Endothelial cell of umbilical vein (primary cell): ENCODE data around the gene HSD17B8. TPM values are rescaled to one million over a fixed set of nuclear protein-coding genes. Genes with fewer than 3 reads are reported as not detected.
A peak's percentile ranks its signal among the peaks of the same experiment; 100 is the strongest.

Experiments
- BruUV-seq: library from RNA; stranded (reverse); fragments of 400-500 nt; replicated peaks from 2 replicates; lab custom pipeline; 2021; lab: Mats Ljungman, UMichigan
- CTCF ChIA-PET: fragments of 300-600, 350-600 bp; sonication (Branson Sonifier 250); formaldehyde crosslinking; loops from one replicate; lab custom pipeline; 2021; ENCODE audit warnings: antibody characterized with exemption, inconsistent platforms; lab: Charles Lee
- POLR2A ChIA-PET: fragments of 300-600, 350-600 bp; sonication (Branson Sonifier 250); formaldehyde crosslinking; loops from one replicate; lab custom pipeline; 2021; ENCODE audit warnings: antibody characterized with exemption, inconsistent platforms; lab: Charles Lee
- DNase-seq: peaks from one replicate; pipeline ENCODE4 v3.0.0-alpha.2; 2011; ENCODE audit warnings: low read depth, low spot score
- FAIRE-seq: peaks from 2 replicates; lab custom pipeline; 2011; peaks lifted over from hg19 to GRCh38; lab: Jason Lieb, UNC
- H2AFZ ChIP-seq: 2 replicates; pipeline ENCODE4 v1.6.0; 2012; ENCODE audit warnings: low read depth, low read length, control low read depth, inconsistent platforms
- H3K27ac ChIP-seq: 2 replicates; pipeline ENCODE4 v1.5.1; 2011; ENCODE audit warnings: low read depth, mild to moderate bottlenecking, control low read depth, low read length, moderate library complexity; ENCODE audit not compliant: insufficient read depth
- H3K27me3 ChIP-seq, 2 experiments: 2 replicates each; pipeline versions ENCODE4 v1.6.0 to v1.6.1; 2011; ENCODE audit warnings: low read length in 2 of 2, mixed read lengths in 1 of 2; ENCODE audit not compliant: control insufficient read depth in 2 of 2, insufficient read depth in 2 of 2
- H3K36me3 ChIP-seq, 2 experiments: 2 replicates in 1 of 2; 3 replicates in 1 of 2; pipeline ENCODE4 v1.5.1; 2011; ENCODE audit warnings: low read length in 2 of 2, mild to moderate bottlenecking in 1 of 2, moderate library complexity in 1 of 2; ENCODE audit not compliant: control insufficient read depth in 2 of 2, insufficient read depth in 2 of 2; ENCODE audit errors: extremely low read depth in 1 of 2
- H3K4me1 ChIP-seq: 3 replicates; pipeline ENCODE4 v1.5.1; 2011; ENCODE audit warnings: mild to moderate bottlenecking, low read length; ENCODE audit not compliant: control insufficient read depth, insufficient read depth; ENCODE audit errors: extremely low read depth
- H3K4me2 ChIP-seq: 2 replicates; pipeline ENCODE4 v1.6.1; 2011; ENCODE audit warnings: low read length, control low read depth, mixed read lengths; ENCODE audit not compliant: insufficient read depth
- H3K4me3 ChIP-seq, 3 experiments: fragments of 200-600 bp in 1 of 3; sonication (generic), shearing (Covaris generic) in 1 of 3; replicated peaks in 1 of 3; 2 replicates each; pipeline ENCODE4 v1.5.1; 2011 to 2016; ENCODE audit warnings: control low read depth in 3 of 3, low read length in 3 of 3, mild to moderate bottlenecking in 2 of 3, inconsistent platforms in 1 of 3, low read depth in 1 of 3, moderate library complexity in 1 of 3; ENCODE audit not compliant: insufficient read depth in 1 of 3
- H3K79me2 ChIP-seq: 2 replicates; pipeline ENCODE4 v1.6.0; 2012; ENCODE audit warnings: low read length, inconsistent platforms; ENCODE audit not compliant: control insufficient read depth, insufficient read depth
- H3K9ac ChIP-seq: replicated peaks from 2 replicates; pipeline ENCODE3; 2011; ENCODE audit warnings: low read length, control low read depth; ENCODE audit not compliant: insufficient read depth; ENCODE audit errors: extremely low read depth
- H3K9me1 ChIP-seq: replicated peaks from 3 replicates; pipeline ENCODE4 v1.6.0; 2011; ENCODE audit warnings: mild to moderate bottlenecking, low read length; ENCODE audit not compliant: control insufficient read depth, insufficient read depth; ENCODE audit errors: extremely low read depth
- H3K9me3 ChIP-seq: replicated peaks from 2 replicates; pipeline ENCODE4 v1.5.1; 2012; ENCODE audit warnings: low read length, inconsistent platforms; ENCODE audit not compliant: control insufficient read depth, insufficient read depth
- H4K20me1 ChIP-seq: replicated peaks from 2 replicates; pipeline ENCODE3; 2011; ENCODE audit warnings: mild to moderate bottlenecking, low read length; ENCODE audit not compliant: control insufficient read depth, insufficient read depth; ENCODE audit errors: extremely low read depth
- CTCF ChIP-seq, 2 donors: IDR thresholded peaks; 1 replicate in 1 of 2; 2 replicates in 1 of 2; pipeline ENCODE4 v1.5.1; 2011; ENCODE audit warnings: low read length in 2 of 2, mild to moderate bottlenecking in 2 of 2, moderate library complexity in 2 of 2, control low read depth in 1 of 2, inconsistent platforms in 1 of 2, low read depth in 1 of 2; ENCODE audit not compliant: insufficient read depth in 1 of 2; ENCODE audit errors: extremely low read depth in 1 of 2
- EZH2 ChIP-seq: IDR thresholded peaks from 2 replicates; pipeline ENCODE4 v1.6.1; 2012; ENCODE audit warnings: borderline replicate concordance, low read depth, mild to moderate bottlenecking, moderate library complexity, low read length, inconsistent platforms; ENCODE audit not compliant: severe bottlenecking
- FOS ChIP-seq: IDR thresholded peaks from 2 replicates; pipeline ENCODE4 v1.6.1; 2011; ENCODE audit warnings: mild to moderate bottlenecking, low read length, moderate library complexity, borderline replicate concordance; ENCODE audit not compliant: insufficient read depth
- GATA2 ChIP-seq: IDR thresholded peaks from 2 replicates; pipeline ENCODE4 v1.7.0; 2011; ENCODE audit warnings: low read depth, mild to moderate bottlenecking, moderate library complexity, mixed read lengths, low read length; ENCODE audit not compliant: insufficient read length, insufficient read depth
- JUN ChIP-seq: IDR thresholded peaks from 2 replicates; pipeline ENCODE4 v1.6.1; 2011; ENCODE audit warnings: borderline replicate concordance, low read depth; ENCODE audit not compliant: insufficient read length, insufficient read depth
- MYC ChIP-seq: IDR thresholded peaks from one replicate; pipeline ENCODE4 v1.6.1; 2011; ENCODE audit warnings: mild to moderate bottlenecking, low read depth, low read length
- POLR2A ChIP-seq: IDR thresholded peaks from 2 replicates; pipeline ENCODE4 v1.6.1; 2012; ENCODE audit warnings: low read depth, mild to moderate bottlenecking, control low read depth, low read length
- POLR2AphosphoS5 ChIP-seq: IDR thresholded peaks from 2 replicates; pipeline ENCODE4 v1.6.1; 2012; ENCODE audit warnings: low read depth, mild to moderate bottlenecking, control low read depth, low read length, moderate library complexity; ENCODE audit not compliant: insufficient read depth
- dilution Hi-C: fragments of 300-500 bp; cut with MboI; formaldehyde crosslinking; loops from one replicate; pipeline ENCODE4 v1.15.0; 2019; ENCODE audit warnings: low sequenced_read_pairs; ENCODE audit not compliant: extremely low pct_ligation_motif_present
- intact Hi-C: fragments of 100-400 bp; cut with micrococcal nuclease; formaldehyde crosslinking; loops from one replicate; pipeline ENCODE4 v1.10.0; 2022
- polyA plus RNA-seq, 4 experiments: library from polyadenylated mRNA; depleted of rRNA in 3 of 4; stranded (reverse) in 3 of 4; unstranded in 1 of 4; fragments of >200 nt; gene quantifications; 2 replicates each; pipeline versions ENCODE4 v1.2.1 to v1.2.3, GENCODE V29; 2011 to 2012; ENCODE audit warnings: missing spikeins in 1 of 4
- total RNA-seq: library from RNA; stranded (reverse); gene quantifications from 2 replicates; pipeline ENCODE4 v1.2.3, GENCODE V29; 2021
- TF ChIP-seq, protein P1 (sequence below): IDR thresholded peaks from 2 replicates; pipeline ENCODE4 v1.6.1; 2011; ENCODE audit not compliant: insufficient read depth, insufficient read length

HSD17B8 gene
- total and polyA plus RNA-seq, 2 donors (not counting 3 experiments of a cell fraction or from before 2014, with no cell fraction given) = 4.0 to 8.2 TPM

DNA sequence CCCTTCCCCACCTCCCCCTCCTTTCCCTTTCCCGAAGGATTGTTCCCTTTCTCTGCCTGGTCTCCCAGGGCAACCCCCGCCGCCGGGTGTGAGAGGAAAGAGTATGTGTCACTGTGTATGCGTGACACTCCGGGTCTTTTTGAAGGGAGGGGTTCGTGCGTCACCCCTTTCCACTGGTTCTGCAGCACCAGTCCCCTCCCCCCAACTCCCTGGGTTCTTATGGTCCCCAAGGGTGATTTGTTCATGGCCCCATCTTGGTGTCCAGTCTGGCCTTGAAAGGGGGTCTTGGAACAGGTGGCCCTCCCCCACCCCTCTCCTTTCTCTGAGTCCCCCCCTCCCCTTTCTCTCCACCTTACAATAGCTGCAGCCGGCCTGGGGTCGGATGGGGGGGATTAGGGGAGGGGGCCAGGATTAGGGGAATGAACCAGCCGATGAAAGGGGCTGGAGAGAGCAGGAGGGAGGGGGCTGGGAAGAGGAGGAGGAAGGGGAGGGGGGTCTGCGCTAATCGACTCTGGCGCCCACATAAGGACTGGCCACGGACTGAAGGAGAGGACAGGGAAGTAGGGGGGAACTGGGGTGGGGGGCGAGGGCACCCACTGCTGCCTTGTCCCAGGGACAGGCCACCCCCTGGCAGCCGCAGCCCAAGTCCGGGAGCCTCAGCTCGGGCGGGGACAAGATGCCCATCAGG is 2.6 kb downstream of the HSD17B8 start:
- no peaks in the 10 kb centered on the region for H3K27me3 ChIP-seq
- peak overlapping the region; percentile 93 for H3K4me2 ChIP-seq
- TF ChIP-seq GATA2 (no peak), JUN (peak; percentile 40), FOS (no peak), MYC (no peak)
- intact Hi-C loops = no loop called here
- peaks cover 13 to 15% of the 10 kb centered on the region in 2 experiments for H3K36me3 ChIP-seq
- no peaks in the 10 kb centered on the region for H4K20me1 ChIP-seq
- FAIRE-seq (no peak), DNase-seq (peak; percentile 74)
- dilution Hi-C loops = no loop called here
- H3K9me1 ChIP-seq = no peaks in the 10 kb centered on the region
- peak overlapping the region; percentile 95 for H3K27ac ChIP-seq
- no peaks in the 10 kb centered on the region for H3K9me3 ChIP-seq
- no TSS peak for BruUV-seq
- peak overlapping the region in 2 of 3 experiments; percentile 83 to 85 for H3K4me3 ChIP-seq
- H2AFZ ChIP-seq = peak overlapping the region; percentile 79
- CTCF ChIA-PET = interaction anchor here (1.9 to 2.7 kb wide), 2 partner anchors 9 to 41 kb away, joined by 9 to 29 read pairs; no protein-coding TSS in a partner anchor
- H3K79me2 ChIP-seq = peaks cover 13% of the 10 kb centered on the region
- H3K9ac ChIP-seq = peak overlapping the region; percentile 97
- POLR2A ChIA-PET = no interaction called here
- peaks cover 25% of the 10 kb centered on the region for H3K4me1 ChIP-seq

GRCh38 chr6:33207552-33208090 is 3.2 kb downstream of the HSD17B8 start:
- TF ChIP-seq GATA2 = no peak
- TF ChIP-seq, protein P1, sequence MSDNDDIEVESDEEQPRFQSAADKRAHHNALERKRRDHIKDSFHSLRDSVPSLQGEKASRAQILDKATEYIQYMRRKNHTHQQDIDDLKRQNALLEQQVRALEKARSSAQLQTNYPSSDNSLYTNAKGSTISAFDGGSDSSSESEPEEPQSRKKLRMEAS = no peak
- no peak for TF ChIP-seq MYC
- no peak for TF ChIP-seq CTCF (IDR thresholded peaks at IDR 0.05; ENCODE audit: extremely low read depth in 1 of 2, insufficient read depth in 1 of 2, low read depth in 1 of 2, low read length in 2 of 2)
- no peak for TF ChIP-seq FOS
- TF ChIP-seq POLR2A = no peak
- no peak for TF ChIP-seq JUN
- no peak for TF ChIP-seq EZH2
- TF ChIP-seq POLR2AphosphoS5 = no peak
- Histone ChIP-seq H3K27ac (peak overlapping the region; percentile 95), H4K20me1 (no peaks in the 10 kb centered on the region), H3K79me2 (peaks cover 7% of the 10 kb centered on the region), H3K9me1 (no peaks in the 10 kb centered on the region), H3K9ac (peak overlapping the region; percentile 97), H2AFZ (peak overlapping the region; percentile 79), H3K27me3 (no peaks in the 10 kb centered on the region), H3K4me1 (peaks cover 22% of the 10 kb centered on the region), H3K9me3 (no peaks in the 10 kb centered on the region), H3K36me3 (peaks cover 7 to 12% of the 10 kb centered on the region in 2 experiments), H3K4me3 (peak overlapping the region; percentile 83 to 85 (median 85)), H3K4me2 (peak overlapping the region; percentile 93)
- intact Hi-C loops = loop anchor here (1.0 kb wide), 1 partner anchor 41 kb away; no protein-coding TSS in a partner anchor
- dilution Hi-C loops = no loop called here
- CTCF ChIA-PET = interaction anchor here (1.9 to 2.7 kb wide), 2 partner anchors 10 to 40 kb away, joined by 9 to 29 read pairs; no protein-coding TSS in a partner anchor
- peak; percentile 60 for DNase-seq
- POLR2A ChIA-PET = interaction anchor here (1.1 kb wide), 1 partner anchor 64 kb away, joined by 4 read pairs; the partner anchor contains the start of genes RPS18 and VPS52
- no TSS peak for BruUV-seq
- peak; percentile 67 for FAIRE-seq
